GM19397 (cell line): ENCODE measurements around the gene LHX2.

Experiments used
- ATAC-seq: cut with Tn5 transposase; IDR thresholded peaks from one replicate; pipeline ENCODE4 v1.9.1; 2021; ENCODE audit warnings: mild to moderate bottlenecking, moderate library complexity; ENCODE audit not compliant: unreplicated experiment

LHX2 gene

DNA sequence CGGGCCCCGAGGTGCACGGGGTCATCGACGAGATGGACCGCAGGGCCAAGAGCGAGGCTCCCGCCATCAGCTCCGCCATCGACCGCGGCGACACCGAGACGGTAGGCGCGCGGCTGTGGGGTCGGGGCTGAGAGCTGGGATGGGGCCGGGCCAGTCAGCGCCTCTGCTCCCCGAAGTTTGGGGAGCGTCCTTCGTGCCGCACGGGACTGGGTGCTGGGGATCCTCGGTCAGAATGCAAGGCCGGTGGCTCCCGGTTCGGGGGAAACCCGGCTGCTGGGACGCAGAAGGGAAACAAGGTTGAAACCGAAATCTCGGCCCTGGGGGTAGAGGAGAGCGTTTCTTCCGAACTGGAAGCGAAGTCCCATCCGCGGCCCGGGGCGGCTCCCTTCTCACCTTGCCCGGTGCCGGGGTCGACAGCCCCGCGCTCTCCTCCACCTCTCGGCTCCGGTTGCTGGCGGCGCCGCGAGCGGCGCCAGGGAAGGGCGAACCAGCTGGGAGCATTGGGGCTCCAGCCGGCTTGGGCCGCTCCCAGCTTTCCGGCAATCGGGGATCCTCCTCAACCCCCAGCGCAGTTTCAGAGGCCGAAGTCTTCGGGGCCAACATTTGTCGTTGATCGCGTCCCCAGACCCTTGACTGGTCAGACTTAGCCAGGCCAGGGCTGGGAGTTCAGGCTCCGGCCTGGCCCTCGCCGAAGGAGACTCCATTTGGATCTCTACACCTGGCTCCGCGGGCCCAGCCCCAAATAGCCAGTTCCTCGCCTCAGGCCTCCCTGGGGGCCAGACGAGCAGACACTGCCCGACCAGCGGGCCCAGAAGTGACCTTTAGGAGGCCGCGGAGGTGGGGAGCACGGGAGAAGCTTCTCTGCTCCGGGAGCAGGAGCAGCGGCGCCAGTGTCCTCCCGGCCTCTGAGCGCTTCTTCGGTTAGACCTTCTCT lies 1.1 kb downstream of the LHX2 start:
- ATAC-seq = no peak

GRCh38 chr9:124013309-124014210 lies 2.0 kb downstream of the LHX2 start:
- no peak for ATAC-seq

GRCh38 chr9:124014211-124014955 lies 2.8 kb downstream of the LHX2 start:
- ATAC-seq = no peak

GRCh38 chr9:124014956-124015660 lies 3.5 kb downstream of the LHX2 start:
- ATAC-seq = no peak

- no peak for ATAC-seq
These were observed 4.1 kb downstream of the LHX2 start for GRCh38 chr9:124015661-124016131.

DNA sequence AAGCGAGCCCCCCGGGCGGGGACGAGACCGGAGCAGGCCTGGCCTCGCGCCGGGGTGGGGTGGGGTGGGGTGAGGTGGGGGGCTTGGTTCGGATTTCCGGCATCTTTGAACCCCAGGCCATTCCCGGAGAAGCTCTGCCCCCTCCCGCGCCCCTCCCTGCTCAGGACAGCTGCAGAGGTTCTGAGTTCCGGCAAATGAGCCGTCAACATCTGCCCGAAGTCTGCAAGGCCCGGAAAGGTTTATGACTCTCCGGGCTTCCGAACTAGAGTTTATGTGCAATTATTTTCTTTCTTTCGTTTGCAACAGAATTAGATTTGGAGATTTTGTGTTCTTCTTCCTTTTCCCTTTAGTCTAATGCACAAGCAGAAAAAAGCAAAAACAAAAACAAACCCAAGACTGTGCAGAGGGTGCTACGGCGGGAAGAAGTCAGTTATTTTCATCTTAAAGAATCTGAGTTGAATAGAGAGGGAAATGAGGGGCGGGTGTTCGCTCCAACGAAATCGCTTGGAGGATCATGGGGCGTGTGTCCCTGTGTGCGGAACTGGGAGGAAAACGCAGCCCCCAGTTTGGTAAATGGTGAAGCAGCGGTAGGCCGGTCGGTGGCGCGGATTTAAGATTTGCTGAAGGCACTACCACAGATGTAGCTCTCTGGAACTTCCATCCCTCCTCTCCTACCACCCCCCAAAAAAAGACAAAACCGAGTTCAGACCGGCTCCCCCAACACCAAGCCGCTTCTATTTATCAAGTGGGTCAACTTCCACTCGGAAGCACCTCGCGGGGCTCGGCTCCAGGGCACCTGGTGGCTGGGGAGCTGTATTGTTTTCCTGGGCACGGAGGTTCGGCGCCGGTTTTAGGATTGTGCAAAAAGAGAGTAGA lies 4.8 kb downstream of the LHX2 start:
- no peak for ATAC-seq

GRCh38 chr9:124017051-124017928 lies 5.7 kb downstream of the LHX2 start:
- ATAC-seq = no peak

DNA sequence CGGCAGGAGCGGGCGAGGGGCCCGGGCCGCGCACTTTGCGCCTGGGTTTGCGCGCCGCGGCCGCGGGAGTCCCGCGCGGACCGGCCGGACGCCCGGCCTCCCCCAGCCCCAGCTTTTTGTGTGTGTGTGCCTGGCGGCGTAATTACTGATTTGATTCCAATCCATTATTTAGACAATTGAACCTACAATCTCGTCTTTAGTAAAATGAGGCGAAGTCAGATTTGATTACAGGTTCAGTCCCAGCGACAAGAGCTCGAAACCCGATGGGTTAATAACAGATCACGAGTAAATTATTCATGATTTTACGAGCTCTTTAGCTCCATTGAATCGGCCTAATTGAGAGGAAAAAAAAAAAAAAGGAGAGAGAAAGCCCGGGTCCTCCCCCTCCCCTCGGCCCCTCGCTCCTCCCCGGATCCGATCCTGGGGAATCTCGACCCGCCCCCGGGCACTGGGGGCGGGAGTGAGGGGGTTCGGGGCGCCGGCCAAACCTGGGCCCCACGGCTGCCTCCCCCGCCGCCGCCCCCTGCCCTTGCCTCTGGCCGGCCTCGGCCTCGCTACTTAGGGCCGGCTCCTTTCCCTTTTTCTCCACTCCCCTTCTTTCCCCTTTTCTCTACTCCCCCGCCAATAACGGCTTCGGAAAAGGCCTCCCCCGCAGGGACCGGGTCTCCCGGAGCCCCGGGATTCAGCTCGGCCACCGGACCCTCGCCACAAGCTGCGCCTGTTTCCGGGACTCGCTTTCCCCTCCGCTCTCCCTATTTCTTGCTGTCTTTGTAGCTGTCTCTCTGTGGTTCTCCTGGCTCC lies 6.6 kb downstream of the LHX2 start:
- no peak for ATAC-seq

DNA sequence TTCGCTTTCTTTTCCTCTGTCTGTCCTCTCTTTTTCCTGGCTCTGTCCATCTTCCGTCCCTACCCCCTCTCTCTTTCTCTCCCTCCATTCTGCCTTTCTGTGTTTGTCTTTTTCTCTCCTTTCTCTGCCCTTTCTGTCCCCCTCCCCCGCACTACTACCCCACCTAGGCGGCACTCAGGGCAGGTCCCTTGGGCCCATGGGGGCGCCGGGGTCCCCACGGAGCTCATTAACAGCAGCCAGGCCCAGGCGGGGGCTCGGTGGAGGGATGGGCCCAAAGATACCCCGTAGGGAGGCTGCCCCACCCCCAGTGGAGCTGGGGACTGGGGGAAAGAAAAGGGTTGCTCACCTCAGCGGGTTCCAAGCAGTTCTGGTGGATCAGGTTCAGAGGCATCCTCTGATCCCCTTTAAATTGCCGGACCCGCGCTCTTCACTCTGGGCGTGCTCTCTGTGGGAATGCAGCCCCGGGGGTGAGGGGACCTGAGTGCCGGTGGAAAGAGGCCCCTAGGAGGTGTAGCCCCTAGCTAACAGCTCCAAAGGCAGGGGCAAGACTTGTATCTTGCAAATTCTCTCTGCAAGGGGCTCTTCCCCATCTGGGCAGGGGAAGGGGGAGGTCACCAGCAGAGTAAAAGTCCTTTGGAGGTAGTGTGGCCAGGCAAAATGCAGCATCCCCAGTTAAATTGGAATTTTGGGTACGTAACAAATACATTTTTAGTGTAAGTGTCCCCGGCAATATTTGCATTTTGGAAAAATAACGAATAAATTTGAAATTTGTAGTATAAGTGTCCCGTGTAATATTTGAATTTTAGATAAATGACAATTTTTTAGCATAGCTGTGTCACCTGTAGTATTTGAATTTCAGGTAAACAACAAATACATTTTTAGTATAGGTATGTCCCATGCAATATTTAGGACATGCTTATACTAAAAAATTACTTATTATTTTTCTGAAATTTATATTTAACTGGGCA lies 7.4 kb downstream of the LHX2 start:
- no peak for ATAC-seq

- no peak for ATAC-seq
These were observed 8.4 kb downstream of the LHX2 start for GRCh38 chr9:124019771-124020519.

DNA sequence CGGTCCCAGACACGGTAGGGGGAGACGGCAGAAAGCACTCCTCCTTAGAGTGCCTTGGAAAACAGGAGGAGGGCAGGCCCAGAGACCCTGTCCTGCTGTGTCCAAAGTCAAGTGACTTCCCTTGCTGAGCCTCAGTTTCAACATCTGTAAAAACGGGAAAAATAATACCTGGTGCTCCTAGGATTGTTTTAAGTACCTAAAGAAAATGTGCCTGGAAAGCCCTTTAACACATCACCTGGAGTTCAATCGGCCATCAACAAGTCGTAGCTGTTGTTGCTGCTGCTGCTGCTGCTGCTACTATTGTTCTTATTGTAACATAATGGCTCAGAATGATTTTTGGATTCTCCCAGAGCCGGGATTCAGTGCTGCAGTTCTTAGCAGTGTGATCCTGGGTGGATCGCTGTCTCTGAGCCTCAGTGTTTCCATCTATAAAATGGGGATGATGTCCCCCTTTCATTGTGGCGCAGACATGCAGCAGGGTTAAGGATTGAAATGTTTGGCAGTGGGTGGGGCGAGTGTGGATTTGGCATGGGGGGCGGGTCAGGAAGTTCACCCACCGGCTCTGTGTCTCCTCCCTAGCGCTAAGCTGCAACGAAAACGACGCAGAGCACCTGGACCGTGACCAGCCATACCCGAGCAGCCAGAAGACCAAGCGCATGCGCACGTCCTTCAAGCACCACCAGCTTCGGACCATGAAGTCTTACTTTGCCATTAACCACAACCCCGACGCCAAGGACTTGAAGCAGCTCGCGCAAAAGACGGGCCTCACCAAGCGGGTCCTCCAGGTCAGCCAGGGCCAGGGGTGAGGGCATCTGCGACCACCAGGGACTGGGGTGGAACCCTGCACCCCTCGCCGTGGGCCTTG lies 9.2 kb downstream of the LHX2 start:
- no peak for ATAC-seq

DNA sequence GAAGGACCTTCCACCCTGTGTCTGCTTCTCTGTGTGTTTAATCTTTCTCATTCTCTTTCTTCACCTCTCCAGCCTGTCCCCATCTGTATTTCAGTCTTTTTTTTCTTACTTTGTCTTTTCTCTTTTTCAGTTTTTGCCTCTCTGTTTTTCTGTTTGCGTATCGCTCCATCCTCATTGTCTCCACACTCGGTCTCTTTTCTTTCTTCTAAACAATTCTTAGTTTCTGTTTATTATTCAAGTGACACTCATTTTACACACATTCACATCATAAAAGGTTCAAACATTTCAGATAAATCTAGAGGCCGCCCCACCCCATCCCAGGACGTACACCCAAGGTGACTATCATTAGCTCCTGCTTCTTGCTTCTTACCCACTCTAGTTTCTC lies 9.8 kb downstream of the LHX2 start:
- ATAC-seq = no peak

GRCh38 chr9:124022201-124023121 lies 10.9 kb downstream of the LHX2 start:
- ATAC-seq = no peak

GRCh38 chr9:124024107-124024506 lies 12.5 kb downstream of the LHX2 start:
- ATAC-seq = no peak
